Measurements from ENCODE around the gene JOSD1.

Gene JOSD1

DNA sequence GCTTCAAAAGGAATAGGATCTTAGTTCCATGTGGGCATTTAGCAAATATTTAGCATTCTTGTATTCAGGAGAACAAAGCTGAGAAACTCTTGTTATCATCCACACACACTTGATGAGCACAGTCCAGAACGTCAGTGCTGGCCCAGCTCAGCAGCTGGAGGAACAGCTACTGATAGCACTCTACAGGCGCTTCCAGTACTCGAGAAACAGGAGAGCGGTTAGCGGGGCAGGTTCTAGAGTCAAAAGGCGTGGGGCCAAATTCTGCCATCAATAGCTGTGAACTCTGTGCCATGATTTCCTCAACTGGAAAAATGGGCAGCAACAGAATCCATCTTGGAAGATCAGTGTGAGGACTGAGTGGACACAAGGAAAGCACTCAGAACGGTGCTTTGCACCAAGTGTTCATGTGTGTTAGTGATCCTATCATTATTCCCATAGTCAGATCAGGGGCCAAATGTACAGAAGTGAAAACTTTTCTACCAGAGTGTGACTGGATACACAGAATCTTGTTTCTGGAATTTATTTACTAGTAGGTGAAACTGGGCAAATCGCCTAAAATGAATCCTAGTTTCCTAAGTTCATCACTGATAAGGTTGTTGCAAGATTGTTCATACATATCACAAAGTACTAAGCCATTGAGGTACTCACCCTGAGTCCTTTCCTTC is 3.2 kb downstream of the JOSD1 start:
- Histone ChIP-seq H3K27me3 (ENCODE audit: insufficient read depth, low read length) (peaks cover 5% of the 10 kb centered on the region; the same call in 1 of the 2 replicates), H3K9me3 (ENCODE audit: insufficient read depth, low read depth, low read length) (no peaks in the 10 kb centered on the region), H3K4me3 (ENCODE audit: low read length) (no peak overlapping the region), H3K4me1 (ENCODE audit: insufficient read depth, low read length) (peaks cover 13% of the 10 kb centered on the region), H3K36me3 (ENCODE audit: insufficient read depth, low read depth, low read length) (peaks cover 4% of the 10 kb centered on the region; the same call in 1 of the 2 replicates), H3K9ac (ENCODE audit: low read depth, low read length) (no peak overlapping the region), H3K27ac (ENCODE audit: low read length) (no peak overlapping the region)

DNA sequence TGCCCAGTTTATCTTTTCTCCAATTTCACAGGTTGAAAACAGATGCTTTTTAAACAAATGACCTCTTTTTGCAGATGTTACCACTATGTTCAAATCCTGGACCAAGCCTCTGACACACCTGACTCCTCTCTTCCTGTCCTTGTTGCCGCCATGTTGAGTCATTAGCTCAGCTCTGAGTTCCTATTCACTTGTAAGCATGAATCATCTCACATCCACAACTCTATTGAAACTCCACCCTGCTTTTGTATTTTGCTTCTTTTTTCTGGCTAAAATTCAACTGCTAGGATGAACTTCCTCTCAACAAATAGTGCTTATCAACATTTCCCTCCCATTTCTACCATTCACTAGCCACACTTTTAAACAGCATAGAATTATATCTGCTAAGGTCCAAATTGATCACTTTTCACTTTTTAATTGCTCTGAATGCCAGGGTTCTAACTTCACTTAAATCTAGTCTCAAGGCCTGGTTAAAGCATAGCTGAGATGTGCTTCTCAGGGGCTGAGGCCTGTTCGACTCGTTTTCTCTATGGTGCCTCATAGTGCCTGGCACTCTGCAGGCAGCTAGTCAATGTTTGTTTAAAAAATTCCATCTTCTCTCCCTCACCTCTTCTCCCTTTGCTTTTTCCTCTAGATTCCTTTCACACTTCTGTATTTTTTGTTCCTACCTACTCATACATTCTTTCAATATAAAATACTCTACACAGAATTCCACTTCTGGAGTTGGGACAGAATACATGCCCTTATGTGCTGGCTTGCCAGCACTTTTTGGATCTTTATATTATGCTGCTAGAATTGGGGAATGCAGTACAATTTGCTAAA is 3.9 kb downstream of the JOSD1 start:
- no peak overlapping the region for H3K9ac ChIP-seq (ENCODE audit: low read depth, low read length)
- H3K27me3 ChIP-seq (ENCODE audit: insufficient read depth, low read length) = peaks cover 5% of the 10 kb centered on the region; the same call in 1 of the 2 replicates
- H3K36me3 ChIP-seq (ENCODE audit: insufficient read depth, low read depth, low read length) = peaks cover 4% of the 10 kb centered on the region; the same call in 1 of the 2 replicates
- H3K9me3 ChIP-seq (ENCODE audit: insufficient read depth, low read depth, low read length) = no peaks in the 10 kb centered on the region
- no peak overlapping the region for H3K4me3 ChIP-seq (ENCODE audit: low read length)
- H3K27ac ChIP-seq (ENCODE audit: low read length) = no peak overlapping the region
- H3K4me1 ChIP-seq (ENCODE audit: insufficient read depth, low read length) = peaks cover 13% of the 10 kb centered on the region

DNA sequence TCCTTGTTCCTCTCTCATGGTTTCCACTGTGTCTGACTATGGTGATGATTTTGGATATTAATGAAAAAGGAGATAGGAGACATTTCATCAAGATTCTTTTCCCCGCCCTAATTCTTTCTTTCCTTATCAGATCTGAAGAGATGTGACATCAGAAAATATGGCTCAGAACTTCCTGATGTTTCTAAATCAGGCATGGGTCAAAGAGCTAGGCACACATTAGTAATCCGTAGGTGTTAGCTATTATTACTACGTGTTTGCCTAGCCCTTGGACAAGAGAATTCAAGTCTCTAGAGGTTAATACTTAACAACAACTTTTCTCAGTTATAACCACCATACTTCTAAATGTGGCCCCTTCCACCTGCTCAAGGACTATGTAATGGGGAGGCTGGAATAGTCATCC is 5.8 kb downstream of the JOSD1 start:
- Histone ChIP-seq H3K27ac (ENCODE audit: low read length) (no peak overlapping the region), H3K9ac (ENCODE audit: low read depth, low read length) (no peak overlapping the region), H3K36me3 (ENCODE audit: insufficient read depth, low read depth, low read length) (peaks cover 6% of the 10 kb centered on the region; the same call in 1 of the 2 replicates), H3K27me3 (ENCODE audit: insufficient read depth, low read length) (no peaks in the 10 kb centered on the region), H3K9me3 (ENCODE audit: insufficient read depth, low read depth, low read length) (no peaks in the 10 kb centered on the region), H3K4me1 (ENCODE audit: insufficient read depth, low read length) (peaks cover 10% of the 10 kb centered on the region), H3K4me3 (ENCODE audit: low read length) (no peak overlapping the region)

DNA sequence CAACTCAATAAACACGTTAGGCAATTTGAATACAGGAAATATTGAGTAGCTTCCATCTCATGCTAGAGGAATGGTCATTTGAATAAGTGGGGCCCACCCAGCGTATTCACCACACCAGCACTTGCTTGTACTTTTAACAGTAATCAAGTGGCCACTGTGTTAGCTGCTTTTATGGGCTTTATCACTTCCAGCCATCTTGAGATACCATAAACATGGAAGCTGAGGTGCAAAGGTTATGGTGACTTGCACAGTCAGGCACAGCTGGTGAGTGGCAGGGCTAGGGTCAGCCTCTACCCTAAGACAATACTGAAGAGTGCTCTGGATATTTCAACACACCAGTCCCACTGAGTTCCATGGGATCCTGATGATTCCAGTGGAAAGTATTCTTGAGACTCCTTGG is 6.7 kb downstream of the JOSD1 start:
- Histone ChIP-seq H3K4me1 (ENCODE audit: insufficient read depth, low read length) (peaks cover 4% of the 10 kb centered on the region; the same call in 1 of the 2 replicates), H3K36me3 (ENCODE audit: insufficient read depth, low read depth, low read length) (peaks cover 15% of the 10 kb centered on the region), H3K27ac (ENCODE audit: low read length) (no peak overlapping the region), H3K9me3 (ENCODE audit: insufficient read depth, low read depth, low read length) (no peaks in the 10 kb centered on the region), H3K9ac (ENCODE audit: low read depth, low read length) (no peak overlapping the region), H3K27me3 (ENCODE audit: insufficient read depth, low read length) (no peaks in the 10 kb centered on the region), H3K4me3 (ENCODE audit: low read length) (no peak overlapping the region)

DNA sequence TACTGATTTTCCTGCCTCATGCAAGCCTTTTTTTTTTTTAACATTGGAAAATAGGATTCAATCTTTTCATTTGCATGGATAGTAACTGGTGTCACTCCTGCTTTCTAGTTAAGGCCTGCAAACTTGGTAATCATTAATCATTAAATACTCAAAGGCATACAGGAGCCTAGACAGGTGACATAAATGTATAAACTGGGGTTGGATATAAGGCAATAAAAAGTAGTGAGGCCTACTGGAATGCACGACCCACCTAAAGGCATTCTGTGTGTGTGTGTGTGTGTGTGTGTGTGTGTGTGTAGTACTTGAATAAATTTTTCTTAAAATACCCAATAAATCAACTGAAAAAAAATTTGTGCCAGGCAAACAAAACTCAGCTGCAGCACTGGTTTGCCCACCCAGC is 11.1 kb downstream of the JOSD1 start:
- Histone ChIP-seq H3K27me3 (ENCODE audit: insufficient read depth, low read length) (no peaks in the 10 kb centered on the region), H3K4me1 (ENCODE audit: insufficient read depth, low read length) (no peaks in the 10 kb centered on the region), H3K9ac (ENCODE audit: low read depth, low read length) (no peak overlapping the region), H3K4me3 (ENCODE audit: low read length) (no peak overlapping the region), H3K27ac (ENCODE audit: low read length) (no peak overlapping the region), H3K36me3 (ENCODE audit: insufficient read depth, low read depth, low read length) (peaks cover 50% of the 10 kb centered on the region), H3K9me3 (ENCODE audit: insufficient read depth, low read depth, low read length) (no peaks in the 10 kb centered on the region)

DNA sequence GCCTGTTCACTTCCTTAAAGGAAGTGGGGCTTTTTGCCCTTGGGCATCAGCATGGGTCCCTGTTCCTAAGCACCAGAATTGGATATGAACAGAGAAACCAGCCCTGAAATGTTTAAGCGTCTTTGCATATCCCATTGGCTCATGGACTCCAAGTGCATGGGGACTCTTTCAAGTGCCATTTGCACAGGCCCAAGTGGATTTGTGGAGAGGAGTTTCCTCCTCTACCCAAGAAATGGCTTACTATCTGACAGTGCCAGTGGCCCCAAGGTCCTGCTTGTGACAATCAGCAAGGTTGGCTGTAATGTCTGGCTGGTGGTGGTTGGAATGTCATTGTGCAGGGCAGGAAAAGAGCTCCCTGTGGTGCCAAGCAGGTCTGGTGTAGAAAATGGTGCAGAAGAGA is 15.0 kb downstream of the JOSD1 start:
- Histone ChIP-seq H3K27me3 (ENCODE audit: insufficient read depth, low read length) (no peaks in the 10 kb centered on the region), H3K4me3 (ENCODE audit: low read length) (no peak overlapping the region), H3K4me1 (ENCODE audit: insufficient read depth, low read length) (0 out of 2 replicates have a peak, but pooled peaks cover 3% of the 10 kb centered on the region), H3K36me3 (ENCODE audit: insufficient read depth, low read depth, low read length) (peaks cover 66% of the 10 kb centered on the region), H3K9ac (ENCODE audit: low read depth, low read length) (no peak overlapping the region), H3K9me3 (ENCODE audit: insufficient read depth, low read depth, low read length) (peaks cover 6% of the 10 kb centered on the region), H3K27ac (ENCODE audit: low read length) (no peak overlapping the region)

DNA sequence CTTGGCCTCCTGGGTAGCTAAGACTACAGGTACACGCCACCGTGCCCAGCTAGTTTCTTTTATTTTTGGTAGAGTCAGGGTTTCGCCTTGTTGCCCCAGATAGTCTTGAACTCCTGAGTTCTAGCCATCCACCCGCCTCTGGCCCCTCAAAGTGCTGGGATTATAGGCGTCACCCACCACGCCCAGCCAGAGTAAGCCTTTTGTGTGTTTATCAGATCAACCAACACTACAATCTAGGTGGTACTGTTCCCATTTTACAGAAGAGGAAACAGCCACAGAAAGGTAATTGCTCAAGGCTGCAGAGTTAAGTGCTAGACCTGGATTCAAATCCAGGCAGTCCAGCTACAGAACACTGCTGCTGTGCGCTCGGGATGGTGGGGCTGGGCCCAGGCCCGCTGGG is 15.8 kb downstream of the JOSD1 start:
- Histone ChIP-seq H3K27me3 (ENCODE audit: insufficient read depth, low read length) (no peaks in the 10 kb centered on the region), H3K36me3 (ENCODE audit: insufficient read depth, low read depth, low read length) (peaks cover 64% of the 10 kb centered on the region), H3K27ac (ENCODE audit: low read length) (no peak overlapping the region), H3K4me3 (ENCODE audit: low read length) (no peak overlapping the region), H3K4me1 (ENCODE audit: insufficient read depth, low read length) (0 out of 2 replicates have a peak, but pooled peaks cover 3% of the 10 kb centered on the region), H3K9me3 (ENCODE audit: insufficient read depth, low read depth, low read length) (peaks cover 6% of the 10 kb centered on the region), H3K9ac (ENCODE audit: low read depth, low read length) (no peak overlapping the region)

DNA sequence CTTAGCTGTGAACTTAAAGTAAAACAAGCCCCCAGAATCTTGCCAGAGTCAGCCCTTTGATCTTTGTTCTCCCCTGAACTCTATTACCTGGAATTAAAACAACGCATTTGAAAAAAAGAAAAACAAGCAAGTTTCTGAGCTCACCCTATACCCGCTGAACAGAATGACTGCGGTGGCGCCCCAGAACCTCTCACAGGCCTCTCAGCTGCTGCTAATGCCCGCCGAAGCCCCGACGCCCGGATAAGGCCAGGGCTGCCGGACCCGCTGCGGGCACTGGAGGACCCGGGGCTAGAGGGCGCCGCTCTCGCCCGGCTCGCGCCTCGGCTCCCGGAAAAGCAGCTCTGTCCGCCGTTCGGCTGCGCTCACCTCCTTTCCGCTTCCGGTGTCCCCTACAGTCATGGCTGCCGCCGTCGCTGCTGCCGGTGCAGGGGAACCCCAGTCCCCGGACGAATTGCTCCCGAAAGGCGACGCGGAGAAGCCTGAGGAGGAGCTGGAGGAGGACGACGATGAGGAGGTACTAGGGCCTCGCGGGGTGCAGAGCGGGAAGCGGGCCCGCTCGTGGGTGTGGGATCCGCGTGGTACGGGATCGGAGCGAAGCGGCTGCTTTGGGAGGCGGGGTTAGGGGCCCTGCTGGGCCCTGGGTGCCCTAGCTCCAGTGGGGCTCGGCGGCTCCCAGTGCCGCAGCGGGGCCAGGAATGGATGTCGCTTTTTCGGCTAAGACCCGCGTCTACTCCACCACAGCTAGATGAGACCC is 19.0 kb downstream of the JOSD1 start, which contains the start of gene TOMM22:
TSS of gene TOMM22 (plus strand) at position 376 of the 754 bp plus-strand sequence. CDS start at position 398, 22 bp downstream.
- Histone ChIP-seq H3K4me1 (ENCODE audit: insufficient read depth, low read length) (0 out of 2 replicates have a peak, but pooled peaks cover 3% of the 10 kb centered on the region), H3K4me3 (ENCODE audit: low read length) (peak within 1 kb of the TSS; percentile 89), H3K9ac (ENCODE audit: low read depth, low read length) (peak within 1 kb of the TSS; percentile 84), H3K27me3 (ENCODE audit: insufficient read depth, low read length) (no peaks in the 10 kb centered on the region), H3K9me3 (ENCODE audit: insufficient read depth, low read depth, low read length) (peaks cover 6% of the 10 kb centered on the region), H3K27ac (ENCODE audit: low read length) (no peak within 1 kb of the TSS), H3K36me3 (ENCODE audit: insufficient read depth, low read depth, low read length) (peaks cover 37% of the 10 kb centered on the region)

DNA sequence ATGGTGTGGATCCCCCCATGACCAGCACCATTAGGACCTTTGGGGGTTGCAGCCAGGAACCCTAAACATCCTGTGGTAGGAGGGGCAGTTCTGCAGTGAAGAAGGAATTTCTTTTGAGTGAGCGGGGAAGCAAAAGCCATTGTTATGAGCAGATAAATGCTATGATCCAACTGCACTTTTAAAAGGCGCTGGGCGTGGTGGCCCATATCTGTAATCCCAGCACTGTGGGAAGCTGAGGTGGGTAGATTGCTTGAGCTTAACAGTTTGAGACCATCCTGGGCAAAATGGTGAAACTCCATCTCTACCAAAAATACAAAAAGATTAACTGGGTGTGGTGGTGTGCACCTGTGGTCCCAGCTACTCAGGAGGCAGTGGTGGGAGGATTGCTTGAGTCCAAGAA is 24.9 kb downstream of the JOSD1 start:
- H3K9ac ChIP-seq (ENCODE audit: low read depth, low read length) = no peak overlapping the region
- no peaks in the 10 kb centered on the region for H3K9me3 ChIP-seq (ENCODE audit: insufficient read depth, low read depth, low read length)
- peaks cover 19% of the 10 kb centered on the region for H3K36me3 ChIP-seq (ENCODE audit: insufficient read depth, low read depth, low read length)
- no peak overlapping the region for H3K27ac ChIP-seq (ENCODE audit: low read length)
- H3K4me1 ChIP-seq (ENCODE audit: insufficient read depth, low read length) = no peaks in the 10 kb centered on the region
- H3K27me3 ChIP-seq (ENCODE audit: insufficient read depth, low read length) = no peaks in the 10 kb centered on the region
- no peak overlapping the region for H3K4me3 ChIP-seq (ENCODE audit: low read length)

DNA sequence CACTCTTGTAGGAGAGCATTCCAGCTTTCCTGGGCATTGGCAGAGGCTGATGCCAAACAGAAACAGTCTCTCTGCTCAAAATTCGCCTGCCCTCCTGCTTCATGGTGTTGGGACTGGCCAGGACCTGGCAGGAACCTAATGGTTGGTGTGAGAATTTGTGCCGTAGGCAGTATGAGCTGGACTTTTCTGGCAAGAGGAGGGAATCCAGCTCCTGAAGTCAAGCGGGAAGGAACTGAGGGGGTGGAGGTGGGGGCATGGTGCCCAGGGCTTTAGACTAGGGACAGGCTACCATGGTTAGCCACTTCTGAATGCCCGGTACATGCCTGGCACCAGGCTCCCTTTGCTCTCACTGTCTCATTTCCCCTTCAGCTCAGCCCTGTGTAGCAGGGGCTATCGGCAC is 25.9 kb downstream of the JOSD1 start:
- Histone ChIP-seq H3K9ac (ENCODE audit: low read depth, low read length) (no peak overlapping the region), H3K4me1 (ENCODE audit: insufficient read depth, low read length) (no peaks in the 10 kb centered on the region), H3K36me3 (ENCODE audit: insufficient read depth, low read depth, low read length) (peaks cover 19% of the 10 kb centered on the region), H3K9me3 (ENCODE audit: insufficient read depth, low read depth, low read length) (no peaks in the 10 kb centered on the region), H3K27me3 (ENCODE audit: insufficient read depth, low read length) (no peaks in the 10 kb centered on the region), H3K27ac (ENCODE audit: low read length) (no peak overlapping the region), H3K4me3 (ENCODE audit: low read length) (no peak overlapping the region)

DNA sequence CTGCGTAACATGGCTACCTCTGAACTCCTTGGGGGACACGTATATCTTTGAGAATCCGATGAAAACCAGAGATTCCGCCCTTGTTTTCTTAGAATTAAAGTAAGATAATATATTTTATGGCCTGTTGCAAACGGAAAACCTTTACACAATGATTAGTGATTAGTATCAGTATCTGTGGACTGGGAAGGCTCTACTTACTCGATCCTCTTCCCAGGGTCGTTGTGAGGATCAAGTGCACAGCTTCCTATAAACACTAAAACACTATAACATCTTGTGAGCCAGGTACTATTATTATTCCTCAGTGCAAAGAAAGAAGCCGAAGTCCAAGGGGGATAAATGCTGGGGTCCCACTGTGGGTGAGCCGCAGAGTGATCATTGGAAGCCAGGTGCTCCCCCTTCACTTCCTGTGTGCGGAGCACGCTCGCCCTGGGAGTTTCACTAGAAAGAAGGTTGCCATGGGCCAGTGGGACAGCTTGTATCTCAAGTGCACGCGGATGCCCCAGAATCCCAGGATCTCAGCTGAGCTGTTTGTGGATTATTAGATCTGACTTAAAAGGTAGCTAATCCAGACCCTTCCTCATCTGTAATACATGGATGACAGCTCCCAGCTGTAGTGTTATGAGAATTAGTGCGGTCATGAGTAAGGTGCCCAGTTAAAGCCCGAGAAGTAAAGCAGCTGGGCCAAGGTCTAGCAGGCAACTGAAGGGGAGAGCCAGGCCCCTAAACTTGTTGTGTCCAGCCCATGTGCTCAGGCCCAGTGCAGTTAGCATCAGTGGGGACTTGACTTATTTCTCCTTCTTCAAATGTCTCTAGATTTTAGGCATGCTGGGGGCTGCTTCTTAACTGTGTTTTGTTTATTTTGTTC is 43.5 kb downstream of the JOSD1 start:
- no peak overlapping the region for H3K27ac ChIP-seq (ENCODE audit: low read length)
- H3K9me3 ChIP-seq (ENCODE audit: insufficient read depth, low read depth, low read length) = no peaks in the 10 kb centered on the region
- H3K4me3 ChIP-seq (ENCODE audit: low read length) = peak overlapping the region; percentile 89
- no peaks in the 10 kb centered on the region for H3K4me1 ChIP-seq (ENCODE audit: insufficient read depth, low read length)
- H3K36me3 ChIP-seq (ENCODE audit: insufficient read depth, low read depth, low read length) = no peaks in the 10 kb centered on the region
- no peaks in the 10 kb centered on the region for H3K27me3 ChIP-seq (ENCODE audit: insufficient read depth, low read length)
- peak overlapping the region; percentile 86; the same call in 1 of the 2 replicates for H3K9ac ChIP-seq (ENCODE audit: low read depth, low read length)

Measured in iPS-20b (cell line).